Loucy (cell line): ENCODE data around the gene WEE1.

Experiments
- EZH2phosphoT487 ChIP-seq: fragments of 200-600 bp; IDR thresholded peaks from 2 replicates; pipeline ENCODE4 v1.6.1; 2018; ENCODE audit warnings: antibody characterized with exemption, mild to moderate bottlenecking, moderate library complexity, borderline replicate concordance
- TF ChIP-seq, protein P1 (sequence below): fragments of 200-600 bp; sonication (generic); conservative IDR thresholded peaks from 2 replicates; pipeline ENCODE4 v1.5.1; 2014; ENCODE audit warnings: mild to moderate bottlenecking, antibody characterized with exemption, low read length

DNA sequence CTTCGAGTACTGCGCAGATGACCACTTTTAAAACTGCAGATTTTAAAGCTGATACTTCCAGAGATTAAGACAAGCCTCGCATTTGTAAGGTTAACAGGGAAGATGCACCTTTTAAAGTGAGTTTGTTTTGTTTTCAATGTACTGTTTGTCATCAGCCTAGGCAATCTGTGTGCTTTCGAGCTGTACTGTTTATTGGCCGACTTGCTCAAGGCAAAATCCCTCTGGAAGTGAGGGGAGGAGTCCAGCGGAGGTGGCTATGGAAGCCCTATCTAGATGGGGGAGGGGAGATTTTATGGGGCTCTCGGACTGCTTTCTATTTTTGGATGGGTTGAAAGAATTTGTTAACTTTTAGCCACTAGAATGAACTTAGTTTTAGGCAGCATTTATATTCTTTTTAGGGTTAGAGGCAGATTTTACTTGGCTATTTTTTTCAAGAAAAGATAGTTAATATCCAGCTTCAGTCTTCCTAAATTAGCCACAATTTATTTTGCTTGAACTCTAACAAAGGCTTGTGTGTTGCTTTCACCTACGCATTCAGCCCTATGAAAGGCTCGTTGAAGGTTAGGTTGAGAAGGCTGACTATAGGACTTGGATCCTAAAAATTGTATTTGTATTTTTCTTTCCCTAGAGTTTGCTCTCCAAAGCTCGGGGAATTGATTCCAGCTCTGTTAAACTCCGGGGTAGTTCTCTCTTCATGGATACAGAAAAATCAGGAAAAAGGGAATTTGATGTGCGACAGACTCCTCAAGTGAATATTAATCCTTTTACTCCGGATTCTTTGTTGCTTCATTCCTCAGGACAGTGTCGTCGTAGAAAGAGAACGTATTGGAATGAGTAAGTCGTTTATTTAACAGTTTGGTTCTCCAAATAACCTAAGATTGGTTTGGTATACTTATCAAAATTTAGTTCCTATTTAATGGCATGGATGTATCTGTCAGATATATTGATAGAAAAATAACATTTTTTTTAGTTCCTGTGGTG lies 2.1 kb downstream of the WEE1 start:
- TF ChIP-seq, protein P1, sequence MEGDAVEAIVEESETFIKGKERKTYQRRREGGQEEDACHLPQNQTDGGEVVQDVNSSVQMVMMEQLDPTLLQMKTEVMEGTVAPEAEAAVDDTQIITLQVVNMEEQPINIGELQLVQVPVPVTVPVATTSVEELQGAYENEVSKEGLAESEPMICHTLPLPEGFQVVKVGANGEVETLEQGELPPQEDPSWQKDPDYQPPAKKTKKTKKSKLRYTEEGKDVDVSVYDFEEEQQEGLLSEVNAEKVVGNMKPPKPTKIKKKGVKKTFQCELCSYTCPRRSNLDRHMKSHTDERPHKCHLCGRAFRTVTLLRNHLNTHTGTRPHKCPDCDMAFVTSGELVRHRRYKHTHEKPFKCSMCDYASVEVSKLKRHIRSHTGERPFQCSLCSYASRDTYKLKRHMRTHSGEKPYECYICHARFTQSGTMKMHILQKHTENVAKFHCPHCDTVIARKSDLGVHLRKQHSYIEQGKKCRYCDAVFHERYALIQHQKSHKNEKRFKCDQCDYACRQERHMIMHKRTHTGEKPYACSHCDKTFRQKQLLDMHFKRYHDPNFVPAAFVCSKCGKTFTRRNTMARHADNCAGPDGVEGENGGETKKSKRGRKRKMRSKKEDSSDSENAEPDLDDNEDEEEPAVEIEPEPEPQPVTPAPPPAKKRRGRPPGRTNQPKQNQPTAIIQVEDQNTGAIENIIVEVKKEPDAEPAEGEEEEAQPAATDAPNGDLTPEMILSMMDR, result no peak
- no peak for TF ChIP-seq EZH2phosphoT487
